ENCODE data around the gene MRPS6. TPM values are rescaled to one million over a fixed set of nuclear protein-coding genes. Genes with fewer than 3 reads are reported as not detected.

MRPS6 gene
- total RNA-seq, 1 experiment from 2014 or later, result 32.8 TPM

- Histone ChIP-seq H4K20me1 (ENCODE audit: low read length) (no peaks in the 10 kb centered on the region), H3K4me2 (ENCODE audit: low read length) (no peak overlapping the region), H3K4me1 (ENCODE audit: insufficient read depth, low read length) (peaks cover 12% of the 10 kb centered on the region), H3K36me3 (ENCODE audit: low read depth, low read length) (peaks cover 33% of the 10 kb centered on the region), H3K9me3 (ENCODE audit: low read length) (no peaks in the 10 kb centered on the region), H3F3A (ENCODE audit: low read length, unreplicated experiment) (no peaks in the 10 kb centered on the region), H3K9me2 (replicated peaks; ENCODE audit: low read length) (no peaks in the 10 kb centered on the region), H2AFZ (ENCODE audit: low read length) (no peak overlapping the region), H3K79me2 (ENCODE audit: low read length) (peaks cover 67% of the 10 kb centered on the region), H3K4me3 (ENCODE audit: low read length) (no peak overlapping the region), H3K27ac (ENCODE audit: low read length) (no peak overlapping the region), H3K9ac (ENCODE audit: low read length) (no peak overlapping the region), H3K27me3 (ENCODE audit: low read length) (no peaks in the 10 kb centered on the region)
- TF ChIP-seq EZH2phosphoT487 (IDR thresholded peaks at IDR 0.05; ENCODE audit: borderline replicate concordance, low read length) (no peak), EZH2 (IDR thresholded peaks at IDR 0.05; ENCODE audit: low read length, unreplicated experiment) (no peak), CTCF (conservative IDR thresholded peaks at IDR 0.05; ENCODE audit: low read depth, low read length) (no peak)
- intact Hi-C loops (cut with micrococcal nuclease), result no loop called here
- DNase-seq (no peak), ATAC-seq (no peak)
- no TSS peak for BruUV-seq (replicated peaks)
- POLR2A ChIA-PET (ENCODE audit: unreplicated experiment), result no interaction called here
- CTCF ChIA-PET, result interaction anchor here (0.5 kb wide), 1 partner anchor 214 kb away, joined by 3 read pairs; no protein-coding TSS in a partner anchor
These were observed 56.7 kb downstream of the MRPS6 start for GRCh38 chr21:34129901-34130715.

DNA sequence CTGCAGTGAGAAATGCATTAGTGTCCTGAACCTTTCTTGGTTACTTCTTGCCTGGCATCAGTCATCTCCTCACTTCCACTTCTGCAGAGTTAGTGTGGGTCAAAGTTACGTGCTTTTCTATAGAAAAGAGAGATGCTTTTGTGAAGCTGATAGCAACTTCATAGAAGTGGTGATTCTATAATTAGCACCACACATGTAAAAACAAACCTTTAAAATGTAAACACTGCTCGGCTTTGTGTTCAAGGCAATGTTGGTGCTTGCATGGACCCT is 57.3 kb downstream of the MRPS6 start:
- Histone ChIP-seq H3K27me3 (ENCODE audit: low read length) (no peaks in the 10 kb centered on the region), H3K9me3 (ENCODE audit: low read length) (no peaks in the 10 kb centered on the region), H3K4me1 (ENCODE audit: insufficient read depth, low read length) (peaks cover 12% of the 10 kb centered on the region), H3K36me3 (ENCODE audit: low read depth, low read length) (peaks cover 34% of the 10 kb centered on the region), H3F3A (ENCODE audit: low read length, unreplicated experiment) (no peaks in the 10 kb centered on the region), H2AFZ (ENCODE audit: low read length) (no peak overlapping the region), H3K9ac (ENCODE audit: low read length) (no peak overlapping the region), H3K79me2 (ENCODE audit: low read length) (peaks cover 73% of the 10 kb centered on the region), H3K9me2 (replicated peaks; ENCODE audit: low read length) (no peaks in the 10 kb centered on the region), H3K27ac (ENCODE audit: low read length) (no peak overlapping the region), H3K4me2 (ENCODE audit: low read length) (no peak overlapping the region), H3K4me3 (ENCODE audit: low read length) (no peak overlapping the region), H4K20me1 (ENCODE audit: low read length) (no peaks in the 10 kb centered on the region)
- intact Hi-C loops (cut with micrococcal nuclease), result no loop called here
- no peak for DNase-seq
- CTCF ChIA-PET, result no interaction called here
- POLR2A ChIA-PET (ENCODE audit: unreplicated experiment), result no interaction called here
- no peak for ATAC-seq
- no peak for TF ChIP-seq CTCF (conservative IDR thresholded peaks at IDR 0.05; ENCODE audit: low read depth, low read length)
- TF ChIP-seq EZH2phosphoT487 (IDR thresholded peaks at IDR 0.05; ENCODE audit: borderline replicate concordance, low read length), result no peak
- no peak for TF ChIP-seq EZH2 (IDR thresholded peaks at IDR 0.05; ENCODE audit: low read length, unreplicated experiment)
- BruUV-seq (replicated peaks), result no TSS peak

DNA sequence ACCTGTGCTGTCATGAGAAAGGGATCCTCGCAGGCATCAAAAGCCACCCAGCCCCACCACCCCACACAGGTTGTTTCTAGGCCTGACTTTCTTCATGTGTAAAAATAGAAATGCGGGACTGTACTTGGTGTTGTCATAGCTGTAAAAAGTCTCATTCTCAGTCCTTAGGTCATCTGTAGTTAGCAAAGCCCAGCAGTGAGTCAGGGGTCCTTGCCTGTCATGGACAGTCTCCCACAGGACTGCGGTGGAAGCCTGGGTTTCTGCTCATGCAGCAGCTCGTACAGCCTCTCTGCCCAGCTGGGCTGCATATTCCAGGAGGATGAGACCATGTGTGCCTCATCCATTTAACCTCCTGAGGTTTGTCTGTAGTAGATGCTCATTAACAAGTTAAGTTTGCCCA is 58.2 kb downstream of the MRPS6 start:
- ATAC-seq, result no peak
- no peak overlapping the region for H3K4me3 ChIP-seq (ENCODE audit: low read length)
- no peak overlapping the region for H3K27ac ChIP-seq (ENCODE audit: low read length)
- no peak for TF ChIP-seq EZH2phosphoT487 (IDR thresholded peaks at IDR 0.05; ENCODE audit: borderline replicate concordance, low read length)
- no peak for TF ChIP-seq EZH2 (IDR thresholded peaks at IDR 0.05; ENCODE audit: low read length, unreplicated experiment)
- no peak for TF ChIP-seq CTCF (conservative IDR thresholded peaks at IDR 0.05; ENCODE audit: low read depth, low read length)
- no peaks in the 10 kb centered on the region for H3K27me3 ChIP-seq (ENCODE audit: low read length)
- ChIA-PET CTCF (no interaction called here), POLR2A (ENCODE audit: unreplicated experiment) (no interaction called here)
- intact Hi-C loops (cut with micrococcal nuclease), result no loop called here
- peaks cover 76% of the 10 kb centered on the region for H3K79me2 ChIP-seq (ENCODE audit: low read length)
- H3K4me1 ChIP-seq (ENCODE audit: insufficient read depth, low read length), result peaks cover 12% of the 10 kb centered on the region
- no peak overlapping the region for H2AFZ ChIP-seq (ENCODE audit: low read length)
- H3K36me3 ChIP-seq (ENCODE audit: low read depth, low read length), result peaks cover 35% of the 10 kb centered on the region
- no peaks in the 10 kb centered on the region for H3K9me3 ChIP-seq (ENCODE audit: low read length)
- no peaks in the 10 kb centered on the region for H3F3A ChIP-seq (ENCODE audit: low read length, unreplicated experiment)
- H3K9ac ChIP-seq (ENCODE audit: low read length), result no peak overlapping the region
- DNase-seq, result no peak
- H4K20me1 ChIP-seq (ENCODE audit: low read length), result no peaks in the 10 kb centered on the region
- no peaks in the 10 kb centered on the region for H3K9me2 ChIP-seq (replicated peaks; ENCODE audit: low read length)
- no peak overlapping the region for H3K4me2 ChIP-seq (ENCODE audit: low read length)
- BruUV-seq (replicated peaks), result no TSS peak

All from PC-3 (cell line).